Activated CD4-positive, alpha-beta memory T cell treated with anti-CD3 and anti-CD28 coated beads for 36 hours (primary cell): ENCODE data around the gene FREM1. TPM values are rescaled to one million over a fixed set of nuclear protein-coding genes. Genes with fewer than 3 reads are reported as not detected.

Experiments
- CTCF ChIA-PET: fragments of 350-600 bp; sonication (Branson Sonifier 250); formaldehyde crosslinking; loops from one replicate; lab custom pipeline; 2021; ENCODE audit warnings: antibody characterized with exemption, inconsistent platforms; lab: Charles Lee
- POLR2A ChIA-PET: fragments of 350-600 bp; sonication (Branson Sonifier 250); formaldehyde crosslinking; loops from one replicate; lab custom pipeline; 2021; ENCODE audit warnings: antibody characterized with exemption; lab: Charles Lee
- DNase-seq: peaks from one replicate; pipeline ENCODE4 v3.0.0-alpha.2; 2020
- H3K27ac Mint-ChIP-seq: one replicate; pipeline ENCODE4 v1.8.0; 2021; ENCODE audit warnings: mixed read lengths
- H3K27me3 Mint-ChIP-seq: one replicate; pipeline ENCODE4 v1.8.0; 2021; ENCODE audit warnings: mixed read lengths
- H3K36me3 Mint-ChIP-seq: one replicate; pipeline ENCODE4 v1.8.0; 2021; ENCODE audit warnings: mixed read lengths
- H3K4me1 Mint-ChIP-seq: one replicate; pipeline ENCODE4 v1.8.0; 2021; ENCODE audit warnings: low read depth, mixed read lengths
- H3K4me3 Mint-ChIP-seq: one replicate; pipeline ENCODE4 v1.8.0; 2021; ENCODE audit warnings: mild to moderate bottlenecking, mixed read lengths
- H3K9me3 Mint-ChIP-seq: one replicate; pipeline ENCODE4 v1.8.0; 2021; ENCODE audit warnings: mixed read lengths
- intact Hi-C: fragments of 100-400 bp; cut with micrococcal nuclease; formaldehyde crosslinking; loops from one replicate; pipeline ENCODE4 v1.15.1; 2023
- total RNA-seq, 2 experiments: library from RNA; stranded (reverse); gene quantifications; one replicate each; pipeline ENCODE4 v1.2.3, GENCODE V29; 2021

FREM1 gene
- total RNA-seq, 2 experiments from 2014 or later: not detected

GRCh38 chr9:14731294-14731981 is 178.8 kb downstream of the FREM1 start:
- H3K36me3 Mint-ChIP-seq: no peaks in the 10 kb centered on the region

GRCh38 chr9:14730461-14730898 is 179.7 kb downstream of the FREM1 start:
- intact Hi-C loops: no loop called here
- Mint-ChIP-seq H3K27ac (no peak overlapping the region), H3K9me3 (no peaks in the 10 kb centered on the region), H3K36me3 (no peaks in the 10 kb centered on the region), H3K4me1 (no peaks in the 10 kb centered on the region), H3K27me3 (peaks cover 5% of the 10 kb centered on the region), H3K4me3 (no peak overlapping the region)
- DNase-seq: no peak
- ChIA-PET CTCF (no interaction called here), POLR2A (no interaction called here)

More at GRCh38 chr9:14731294-14731981, 178.8 kb downstream of the FREM1 start:
- ChIA-PET POLR2A (no interaction called here), CTCF (no interaction called here)
- peaks cover 4% of the 10 kb centered on the region for H3K27me3 Mint-ChIP-seq
- no peaks in the 10 kb centered on the region for H3K4me1 Mint-ChIP-seq
- H3K4me3 Mint-ChIP-seq: no peak overlapping the region
- intact Hi-C loops: no loop called here
- no peaks in the 10 kb centered on the region for H3K9me3 Mint-ChIP-seq
- no peak for DNase-seq
- H3K27ac Mint-ChIP-seq: no peak overlapping the region

- ChIA-PET CTCF (no interaction called here), POLR2A (interaction anchor here (0.6 kb wide), 1 partner anchor 11 kb away, joined by 3 read pairs; no protein-coding TSS in a partner anchor)
- no peaks in the 10 kb centered on the region for H3K4me1 Mint-ChIP-seq
- no peak for DNase-seq
- intact Hi-C loops: no loop called here
- peaks cover 7% of the 10 kb centered on the region for H3K27me3 Mint-ChIP-seq
- no peak overlapping the region for H3K27ac Mint-ChIP-seq
- H3K9me3 Mint-ChIP-seq: no peaks in the 10 kb centered on the region
- no peak overlapping the region for H3K4me3 Mint-ChIP-seq
- no peaks in the 10 kb centered on the region for H3K36me3 Mint-ChIP-seq
Observed at GRCh38 chr9:14723301-14723700, 186.9 kb downstream of the FREM1 start.

- intact Hi-C loops: no loop called here
- no peak for DNase-seq
- no peaks in the 10 kb centered on the region for H3K4me1 Mint-ChIP-seq
Observed at GRCh38 chr9:14722391-14723035, 187.7 kb downstream of the FREM1 start, which contains the start of gene CER1. CER1 (minus strand) TSS chr9:14722733; CDS start chr9:14722672, 61 bp downstream.

GRCh38 chr9:14719231-14719923 is 190.9 kb downstream of the FREM1 start:
- H3K27ac Mint-ChIP-seq: no peak overlapping the region
- H3K4me3 Mint-ChIP-seq: no peak overlapping the region

More at GRCh38 chr9:14722391-14723035, 187.7 kb downstream of the FREM1 start, which contains the start of gene CER1:
- Mint-ChIP-seq H3K27me3 (peaks cover 11% of the 10 kb centered on the region), H3K27ac (no peak within 1 kb of the TSS), H3K4me3 (no peak within 1 kb of the TSS), H3K9me3 (no peaks in the 10 kb centered on the region), H3K36me3 (no peaks in the 10 kb centered on the region)
- ChIA-PET POLR2A (interaction anchor here (0.6 kb wide), 1 partner anchor 119 kb away, joined by 3 read pairs; no protein-coding TSS in a partner anchor), CTCF (interaction anchor here (1.1 kb wide), 1 partner anchor 105 kb away, joined by 3 read pairs; no protein-coding TSS in a partner anchor)

GRCh38 chr9:14715102-14715501 is 195.1 kb downstream of the FREM1 start:
- no peaks in the 10 kb centered on the region for H3K4me1 Mint-ChIP-seq
- H3K27me3 Mint-ChIP-seq: peaks cover 10% of the 10 kb centered on the region
- H3K36me3 Mint-ChIP-seq: no peaks in the 10 kb centered on the region
- H3K27ac Mint-ChIP-seq: no peak overlapping the region
- H3K4me3 Mint-ChIP-seq: no peak overlapping the region
- ChIA-PET CTCF (no interaction called here), POLR2A (no interaction called here)
- peaks cover 4% of the 10 kb centered on the region for H3K9me3 Mint-ChIP-seq
- no peak for DNase-seq
- intact Hi-C loops: no loop called here

More at GRCh38 chr9:14719231-14719923, 190.9 kb downstream of the FREM1 start:
- no peak for DNase-seq
- Mint-ChIP-seq H3K4me1 (no peaks in the 10 kb centered on the region), H3K36me3 (no peaks in the 10 kb centered on the region), H3K27me3 (peaks cover 12% of the 10 kb centered on the region), H3K9me3 (no peaks in the 10 kb centered on the region)
- intact Hi-C loops: no loop called here
- POLR2A ChIA-PET: no interaction called here
- CTCF ChIA-PET: no interaction called here

- no peak overlapping the region for H3K27ac Mint-ChIP-seq
- CTCF ChIA-PET: no interaction called here
- no peaks in the 10 kb centered on the region for H3K36me3 Mint-ChIP-seq
- no peak overlapping the region for H3K4me3 Mint-ChIP-seq
- H3K9me3 Mint-ChIP-seq: peaks cover 5% of the 10 kb centered on the region
- intact Hi-C loops: no loop called here
- H3K27me3 Mint-ChIP-seq: peaks cover 15% of the 10 kb centered on the region
- POLR2A ChIA-PET: no interaction called here
- no peak for DNase-seq
- no peaks in the 10 kb centered on the region for H3K4me1 Mint-ChIP-seq
Observed at GRCh38 chr9:14713187-14713767, 197.0 kb downstream of the FREM1 start.

- Mint-ChIP-seq H3K27me3 (peaks cover 17% of the 10 kb centered on the region), H3K4me1 (no peaks in the 10 kb centered on the region), H3K36me3 (peaks cover 6% of the 10 kb centered on the region), H3K9me3 (peaks cover 14% of the 10 kb centered on the region), H3K4me3 (no peak overlapping the region), H3K27ac (no peak overlapping the region)
- ChIA-PET POLR2A (no interaction called here), CTCF (no interaction called here)
- intact Hi-C loops: no loop called here
- DNase-seq: no peak
Observed at GRCh38 chr9:14710804-14711203, 199.4 kb downstream of the FREM1 start.

- no peak for DNase-seq
- H3K27me3 Mint-ChIP-seq: peaks cover 17% of the 10 kb centered on the region
- no peak overlapping the region for H3K27ac Mint-ChIP-seq
- peaks cover 10% of the 10 kb centered on the region for H3K36me3 Mint-ChIP-seq
- intact Hi-C loops: no loop called here
- H3K9me3 Mint-ChIP-seq: peaks cover 32% of the 10 kb centered on the region
- H3K4me1 Mint-ChIP-seq: no peaks in the 10 kb centered on the region
- no peak overlapping the region for H3K4me3 Mint-ChIP-seq
- ChIA-PET POLR2A (no interaction called here), CTCF (no interaction called here)
Observed at GRCh38 chr9:14706530-14707140, 203.6 kb downstream of the FREM1 start.

GRCh38 chr9:14705079-14705478 is 205.1 kb downstream of the FREM1 start:
- peaks cover 28% of the 10 kb centered on the region for H3K9me3 Mint-ChIP-seq
- no peak overlapping the region for H3K4me3 Mint-ChIP-seq
- no peaks in the 10 kb centered on the region for H3K4me1 Mint-ChIP-seq
- ChIA-PET CTCF (no interaction called here), POLR2A (no interaction called here)
- peaks cover 16% of the 10 kb centered on the region for H3K27me3 Mint-ChIP-seq
- intact Hi-C loops: no loop called here
- no peak overlapping the region for H3K27ac Mint-ChIP-seq
- no peak for DNase-seq
- peaks cover 10% of the 10 kb centered on the region for H3K36me3 Mint-ChIP-seq

- CTCF ChIA-PET: no interaction called here
- peaks cover 16% of the 10 kb centered on the region for H3K27me3 Mint-ChIP-seq
- H3K4me3 Mint-ChIP-seq: no peak overlapping the region
- H3K27ac Mint-ChIP-seq: no peak overlapping the region
- DNase-seq: no peak
- no peaks in the 10 kb centered on the region for H3K4me1 Mint-ChIP-seq
- POLR2A ChIA-PET: no interaction called here
- peaks cover 27% of the 10 kb centered on the region for H3K9me3 Mint-ChIP-seq
- peaks cover 10% of the 10 kb centered on the region for H3K36me3 Mint-ChIP-seq
- intact Hi-C loops: no loop called here
Observed at GRCh38 chr9:14704281-14704680, 205.9 kb downstream of the FREM1 start.
